MM.1S (cell line): ENCODE measurements around the gene PAQR9.
A peak's percentile ranks its signal among the peaks of the same experiment; 100 is the strongest.

Source experiments
- DNase-seq: peaks from one replicate; pipeline ENCODE4 v3.0.0-alpha.2; 2015
- H2AFZ ChIP-seq: fragments of 300-600 bp; sonication (generic); 2 replicates; pipeline ENCODE4 v1.6.0; 2016; ENCODE audit warnings: antibody characterized with exemption, low read length
- H3F3A ChIP-seq: fragments of 300-600 bp; sonication (generic); 2 replicates; pipeline ENCODE4 v1.6.1; 2016; ENCODE audit warnings: mild to moderate bottlenecking, antibody characterized with exemption, low read length, moderate library complexity, mixed read lengths; ENCODE audit not compliant: insufficient read depth
- H3K27ac ChIP-seq: fragments of 300-600 bp; sonication (generic); 2 replicates; pipeline ENCODE4 v1.5.1; 2016; ENCODE audit warnings: mild to moderate bottlenecking, low read length
- H3K27me3 ChIP-seq: fragments of 300-600 bp; sonication (generic); replicated peaks from 2 replicates; pipeline ENCODE4 v1.6.0; 2016; ENCODE audit warnings: low read length; ENCODE audit not compliant: insufficient read depth
- H3K36me3 ChIP-seq: fragments of 300-600 bp; sonication (generic); replicated peaks from 2 replicates; pipeline ENCODE4 v1.6.1; 2016; ENCODE audit warnings: mild to moderate bottlenecking, low read length, mixed read lengths; ENCODE audit not compliant: insufficient read depth
- H3K4me1 ChIP-seq: fragments of 300-600 bp; sonication (generic); 2 replicates; pipeline ENCODE4 v1.6.1; 2016; ENCODE audit warnings: low read length, mixed read lengths
- H3K4me2 ChIP-seq: fragments of 300-600 bp; sonication (generic); 2 replicates; pipeline ENCODE4 v1.6.0; 2016; ENCODE audit warnings: low read depth, low read length
- H3K4me3 ChIP-seq: fragments of 300-600 bp; sonication (generic); 2 replicates; pipeline ENCODE4 v1.5.1; 2016; ENCODE audit warnings: low read length, mixed read lengths
- H3K79me2 ChIP-seq: fragments of 300-600 bp; sonication (generic); 2 replicates; pipeline ENCODE4 v1.6.1; 2016; ENCODE audit warnings: mixed run types, low read length, mixed read lengths
- H3K9ac ChIP-seq: fragments of 300-600 bp; sonication (generic); 2 replicates; pipeline ENCODE4 v1.6.1; 2016; ENCODE audit warnings: low read length, mixed read lengths
- H3K9me2 ChIP-seq: fragments of 300-600 bp; sonication (generic); replicated peaks from 2 replicates; pipeline ENCODE4 v1.6.1; 2016; ENCODE audit warnings: mild to moderate bottlenecking, low read length, mixed read lengths; ENCODE audit not compliant: insufficient read depth
- H3K9me3 ChIP-seq: fragments of 300-600 bp; sonication (generic); replicated peaks from 2 replicates; pipeline ENCODE4 v1.6.1; 2016; ENCODE audit warnings: mild to moderate bottlenecking, low read length, mixed read lengths; ENCODE audit not compliant: insufficient read depth
- H4K20me1 ChIP-seq: fragments of 300-600 bp; sonication (generic); 2 replicates; pipeline ENCODE4 v1.6.1; 2016; ENCODE audit warnings: mild to moderate bottlenecking, low read length, moderate library complexity, mixed read lengths; ENCODE audit not compliant: insufficient read depth
- CTCF ChIP-seq: fragments of 300-600 bp; sonication (generic); IDR thresholded peaks from 2 replicates; pipeline ENCODE4 v1.5.1; 2016; ENCODE audit warnings: antibody characterized with exemption, low read length, mixed read lengths
- EZH2 ChIP-seq: fragments of 300-600 bp; sonication (generic); optimal IDR thresholded peaks from 2 replicates; pipeline ENCODE3; 2017; ENCODE audit warnings: low read depth, mild to moderate bottlenecking, antibody characterized with exemption, low read length, mixed read lengths
- EZH2phosphoT487 ChIP-seq: fragments of 300-600 bp; sonication (generic); IDR thresholded peaks from 2 replicates; pipeline ENCODE4 v1.6.1; 2018; ENCODE audit warnings: antibody characterized with exemption, low read length

The PAQR9 gene

DNA sequence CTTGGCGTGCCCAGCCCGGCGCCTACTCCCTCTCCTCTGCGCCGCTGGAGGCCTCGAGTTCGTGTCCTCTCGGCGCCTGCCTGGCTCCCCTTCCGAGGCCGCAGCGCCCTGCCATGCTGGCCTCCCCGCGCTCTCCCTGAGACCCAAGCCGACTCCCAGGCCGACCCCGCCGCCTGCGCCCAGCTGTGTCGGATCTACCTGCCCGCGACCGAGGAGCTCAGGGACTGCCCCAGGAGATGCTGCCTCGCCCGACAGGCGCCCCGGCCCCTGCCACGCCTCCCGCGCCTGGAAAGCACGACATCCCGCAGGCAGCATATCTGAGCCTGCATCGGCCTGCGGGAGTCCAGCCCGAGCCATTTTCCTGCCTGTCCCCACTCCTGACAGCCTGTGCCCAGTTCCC lies 16.1 kb downstream of the PAQR9 start:
- no peak overlapping the region for H3K4me2 ChIP-seq
- no peak overlapping the region for H3K27ac ChIP-seq
- no peaks in the 10 kb centered on the region for H3K9me2 ChIP-seq
- H3K4me3 ChIP-seq: no peak overlapping the region
- no peaks in the 10 kb centered on the region for H3K27me3 ChIP-seq
- H3K9ac ChIP-seq: no peak overlapping the region
- H3K79me2 ChIP-seq: no peaks in the 10 kb centered on the region
- DNase-seq: no peak
- H3K4me1 ChIP-seq: peaks cover 14% of the 10 kb centered on the region
- H3K36me3 ChIP-seq: no peaks in the 10 kb centered on the region
- H4K20me1 ChIP-seq: no peaks in the 10 kb centered on the region
- TF ChIP-seq EZH2phosphoT487 (no peak), EZH2 (no peak), CTCF (no peak)
- no peaks in the 10 kb centered on the region for H3K9me3 ChIP-seq
- no peak overlapping the region for H2AFZ ChIP-seq
- H3F3A ChIP-seq: peaks cover 6% of the 10 kb centered on the region; the same call in 1 of the 2 replicates

GRCh38 chr3:142946861-142947260 lies 16.6 kb downstream of the PAQR9 start:
- Histone ChIP-seq H3K9me3 (no peaks in the 10 kb centered on the region), H4K20me1 (no peaks in the 10 kb centered on the region), H3K9me2 (no peaks in the 10 kb centered on the region), H3K27ac (no peak overlapping the region), H3K27me3 (no peaks in the 10 kb centered on the region), H3K36me3 (no peaks in the 10 kb centered on the region), H3K4me1 (peaks cover 14% of the 10 kb centered on the region), H3F3A (peaks cover 6% of the 10 kb centered on the region; the same call in 1 of the 2 replicates), H2AFZ (no peak overlapping the region), H3K9ac (no peak overlapping the region), H3K4me2 (no peak overlapping the region), H3K4me3 (no peak overlapping the region), H3K79me2 (no peaks in the 10 kb centered on the region)
- TF ChIP-seq CTCF (no peak), EZH2 (no peak), EZH2phosphoT487 (no peak)
- DNase-seq: no peak

GRCh38 chr3:142945023-142945422 lies 18.5 kb downstream of the PAQR9 start:
- H3K27ac ChIP-seq: peak overlapping the region; percentile 52
- H4K20me1 ChIP-seq: no peaks in the 10 kb centered on the region
- TF ChIP-seq EZH2: no peak
- TF ChIP-seq CTCF: no peak
- no peak for TF ChIP-seq EZH2phosphoT487
- peak overlapping the region; percentile 95 for H3K4me2 ChIP-seq
- H3K4me1 ChIP-seq: peaks cover 23% of the 10 kb centered on the region
- peak overlapping the region; percentile 44; the same call in 1 of the 2 replicates for H3K9ac ChIP-seq
- H3K27me3 ChIP-seq: no peaks in the 10 kb centered on the region
- H3K9me2 ChIP-seq: no peaks in the 10 kb centered on the region
- no peaks in the 10 kb centered on the region for H3K79me2 ChIP-seq
- DNase-seq: peak; percentile 28
- H3F3A ChIP-seq: peaks cover 6% of the 10 kb centered on the region; the same call in 1 of the 2 replicates
- no peaks in the 10 kb centered on the region for H3K9me3 ChIP-seq
- no peaks in the 10 kb centered on the region for H3K36me3 ChIP-seq
- H2AFZ ChIP-seq: peak overlapping the region; percentile 93
- peak overlapping the region; percentile 24 for H3K4me3 ChIP-seq
